GM18907 (cell line): ENCODE data around the gene BCO1.
A peak's percentile ranks its signal among the peaks of the same experiment; 100 is the strongest.

Experiments
- ATAC-seq: cut with Tn5 transposase; IDR thresholded peaks from one replicate; pipeline ENCODE4 v1.9.1; 2021; ENCODE audit warnings: mild to moderate bottlenecking, moderate library complexity; ENCODE audit not compliant: unreplicated experiment

BCO1 gene

DNA sequence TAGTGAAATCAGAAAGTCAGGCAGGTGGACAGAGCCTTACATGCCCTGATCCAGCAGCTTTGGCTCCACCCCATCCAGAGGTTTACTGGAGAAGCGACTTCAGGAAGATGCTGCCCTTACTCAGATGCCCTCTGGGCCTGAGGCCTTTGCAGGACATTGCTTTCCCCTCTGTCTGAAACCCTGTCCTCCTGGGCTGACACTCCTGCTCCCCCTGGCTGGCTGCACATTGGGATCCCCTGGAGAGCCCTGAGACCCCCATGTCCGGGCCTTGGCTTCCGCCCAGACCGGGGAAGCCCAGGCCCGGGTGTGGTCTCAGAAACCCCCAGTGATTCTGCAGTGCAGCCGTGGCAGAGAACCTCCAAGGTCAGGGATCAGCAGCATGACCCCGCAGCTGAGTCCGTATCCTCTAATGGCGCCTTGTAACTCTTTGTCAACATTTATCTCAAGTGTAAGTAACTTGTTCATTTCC lies 36.6 kb downstream of the BCO1 start:
- ATAC-seq, result no peak

DNA sequence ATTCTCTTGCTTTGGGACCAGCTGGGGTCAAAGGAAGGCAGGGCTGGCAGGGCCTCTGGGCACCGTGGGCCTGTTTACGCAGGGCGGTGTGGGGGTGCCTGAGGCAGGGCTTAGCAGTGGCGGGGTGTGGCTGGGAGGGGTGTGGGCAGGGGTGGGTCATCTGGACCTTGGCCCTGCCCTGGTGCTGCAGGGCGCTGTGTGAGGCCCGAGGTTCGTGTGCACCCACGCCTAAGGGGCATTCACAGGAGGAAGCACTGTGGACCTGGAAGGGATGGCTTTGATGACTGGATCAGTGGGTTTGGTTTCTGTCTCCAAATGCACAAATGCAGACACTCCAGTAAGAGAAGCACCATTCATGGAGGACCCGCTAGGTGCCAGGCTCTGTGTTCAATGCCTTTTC lies 37.3 kb downstream of the BCO1 start:
- ATAC-seq, result no peak

DNA sequence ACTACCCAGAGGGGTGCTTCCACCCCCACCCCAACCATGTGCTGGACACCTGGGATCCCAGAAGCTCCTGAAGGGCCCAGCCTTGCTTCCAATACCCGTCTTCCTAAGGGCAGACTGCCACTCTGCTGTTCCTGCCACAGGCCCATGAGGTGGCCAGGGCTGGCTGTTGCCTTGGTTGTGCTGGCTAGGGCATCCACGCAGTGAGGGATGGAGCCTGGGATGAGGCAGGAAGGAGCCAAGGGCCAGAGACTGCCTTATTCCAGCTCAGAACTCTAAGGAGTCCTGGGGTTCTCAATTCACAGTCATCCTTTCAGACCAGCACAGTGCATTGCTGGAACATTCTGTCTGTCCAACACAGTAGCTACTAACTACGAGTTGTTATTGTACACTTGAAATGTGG lies 37.8 kb downstream of the BCO1 start:
- ATAC-seq, result no peak

DNA sequence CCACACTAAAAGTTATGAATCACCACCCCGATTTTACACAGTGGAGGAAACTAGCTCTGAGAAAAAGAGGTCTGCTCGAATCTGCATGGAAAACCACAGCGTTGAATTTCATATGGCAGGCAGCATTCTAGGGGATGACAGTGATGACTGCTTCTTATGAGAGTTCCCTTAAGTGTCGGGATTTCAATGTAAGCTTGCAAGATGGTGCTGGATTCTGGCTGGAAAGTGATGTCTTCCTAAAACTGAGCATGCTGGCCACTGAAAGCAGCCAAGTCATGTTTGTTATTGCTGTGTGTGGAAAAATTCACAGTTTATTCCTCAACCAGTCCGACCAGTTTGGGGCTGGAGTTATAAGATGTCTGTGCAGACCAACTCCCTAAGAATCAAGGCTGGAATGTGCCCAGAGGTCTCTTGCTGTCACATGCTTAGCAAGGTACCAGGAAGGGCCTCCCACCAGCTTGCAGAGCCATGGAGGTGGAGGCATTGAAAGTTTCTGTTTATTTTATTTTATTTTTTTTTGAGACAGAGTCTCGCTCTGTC lies 39.1 kb downstream of the BCO1 start:
- no peak for ATAC-seq

DNA sequence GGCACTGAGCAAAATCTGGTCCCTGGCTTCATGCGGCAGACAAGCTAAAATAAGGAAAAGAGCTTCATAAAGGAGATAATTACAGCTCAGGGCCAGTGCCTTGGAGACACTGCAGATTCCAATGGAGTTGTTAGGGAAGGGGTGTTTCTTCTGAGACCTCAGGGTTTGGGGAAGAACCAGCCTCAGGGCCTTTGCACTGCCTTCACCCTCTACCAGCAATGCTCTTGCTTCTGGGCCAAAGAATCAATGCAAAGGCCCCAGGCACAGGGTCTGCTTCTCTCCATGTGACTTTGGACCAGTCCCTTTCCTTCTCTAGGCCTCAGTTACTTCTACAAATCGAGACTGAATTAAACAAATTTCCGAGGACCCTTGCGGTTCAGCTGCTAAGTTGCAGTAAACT lies 40.0 kb downstream of the BCO1 start:
- ATAC-seq, result no peak

DNA sequence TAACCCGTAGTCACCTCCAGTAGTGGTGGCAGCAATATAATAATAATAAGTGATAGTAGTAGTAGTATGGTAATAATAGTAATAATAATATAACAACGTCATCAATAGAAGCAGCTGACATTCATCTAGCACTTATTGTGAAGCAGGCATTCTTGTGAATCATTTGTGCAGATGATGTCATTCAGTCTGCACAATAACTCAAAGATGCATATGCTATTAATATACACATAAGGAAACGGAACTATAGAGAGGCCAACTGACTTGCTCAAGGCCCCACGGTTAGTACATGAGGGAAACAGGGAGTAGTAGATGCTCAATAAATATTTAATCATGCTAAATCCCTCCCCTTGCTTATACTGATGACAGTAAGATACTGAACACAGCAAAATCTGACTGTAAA lies 40.9 kb downstream of the BCO1 start:
- ATAC-seq, result no peak

DNA sequence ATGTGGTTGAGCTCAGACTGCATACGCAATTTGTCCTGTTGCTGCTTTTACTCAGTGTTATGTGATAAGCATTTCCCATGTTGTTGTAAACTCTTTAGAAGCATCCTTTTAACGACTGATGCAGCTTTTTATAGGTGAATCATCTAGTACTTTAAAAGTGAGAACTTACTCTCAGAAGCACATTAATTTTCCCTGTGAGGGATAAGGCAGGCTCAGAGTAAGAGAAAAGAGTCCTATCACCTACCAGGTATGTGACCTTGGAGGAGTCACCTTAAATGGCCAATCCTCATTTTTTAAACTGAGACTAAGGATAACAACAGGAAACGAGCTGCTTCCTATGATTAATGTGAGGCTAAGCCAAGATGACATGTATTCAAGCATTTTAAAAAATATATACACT lies 41.9 kb downstream of the BCO1 start:
- ATAC-seq, result no peak

DNA sequence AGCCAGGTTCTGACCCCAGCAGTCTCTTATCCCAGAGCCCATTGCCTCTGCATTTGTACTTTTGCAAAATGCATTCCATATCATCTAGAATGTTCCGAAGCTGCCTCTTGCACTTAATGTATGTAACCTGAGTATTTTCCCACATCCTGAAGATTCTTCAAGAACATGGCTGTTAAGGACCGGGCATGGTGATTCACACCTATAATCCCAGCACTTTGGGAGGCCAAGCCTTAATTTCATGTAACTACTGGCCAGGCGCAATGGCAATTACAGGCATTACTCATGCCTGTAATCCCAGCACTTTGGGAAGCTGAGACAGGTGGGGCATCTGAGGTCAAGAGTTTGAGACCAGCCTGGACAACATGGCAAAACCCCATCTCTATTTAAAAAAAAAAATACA lies 44.6 kb downstream of the BCO1 start:
- no peak for ATAC-seq

GRCh38 chr16:81284995-81285600 lies 46.6 kb downstream of the BCO1 start:
- no peak for ATAC-seq

- no peak for ATAC-seq
Observed at GRCh38 chr16:81286190-81286589, 47.7 kb downstream of the BCO1 start.

GRCh38 chr16:81291117-81291516 lies 52.6 kb downstream of the BCO1 start:
- no peak for ATAC-seq

DNA sequence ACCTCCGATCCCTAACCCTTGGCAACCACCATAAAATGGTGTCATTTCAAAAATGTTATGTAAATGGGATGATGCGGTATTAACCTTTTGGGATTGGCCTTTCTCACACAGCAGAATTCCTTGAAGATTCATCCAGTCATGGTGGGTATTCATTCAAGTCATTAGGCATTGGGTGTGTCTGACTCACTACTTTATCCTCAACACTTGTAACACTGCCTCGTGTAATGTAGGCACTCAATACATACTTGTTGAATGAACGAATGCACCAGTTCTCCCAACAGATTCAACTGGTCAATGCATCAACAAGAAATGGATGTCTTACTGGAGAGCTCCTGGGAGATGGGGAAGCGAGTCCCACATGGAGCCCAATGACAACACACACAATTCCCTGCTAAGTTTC lies 54.4 kb downstream of the BCO1 start:
- ATAC-seq, result no peak

- ATAC-seq, result no peak
Observed at GRCh38 chr16:81293909-81294802, 55.7 kb downstream of the BCO1 start.

DNA sequence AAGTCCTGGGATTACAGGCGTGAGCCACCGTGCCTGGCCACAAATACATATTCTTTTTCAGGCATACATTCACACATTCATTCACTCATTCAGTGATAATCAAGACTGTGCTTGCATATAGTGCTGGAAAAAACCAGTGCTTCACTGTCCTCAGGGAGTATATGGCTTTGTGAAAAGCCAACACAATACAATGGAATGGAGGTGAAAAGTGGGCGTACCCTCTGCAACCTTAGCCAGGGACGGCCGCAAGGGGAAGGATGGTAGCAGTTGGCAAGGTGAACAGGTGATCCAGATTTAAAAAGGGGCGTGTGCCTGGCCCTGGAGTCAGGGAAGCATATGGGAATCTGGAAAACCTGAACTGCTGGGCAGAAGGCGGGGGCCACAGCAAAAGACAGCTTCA lies 58.1 kb downstream of the BCO1 start:
- ATAC-seq, result no peak

DNA sequence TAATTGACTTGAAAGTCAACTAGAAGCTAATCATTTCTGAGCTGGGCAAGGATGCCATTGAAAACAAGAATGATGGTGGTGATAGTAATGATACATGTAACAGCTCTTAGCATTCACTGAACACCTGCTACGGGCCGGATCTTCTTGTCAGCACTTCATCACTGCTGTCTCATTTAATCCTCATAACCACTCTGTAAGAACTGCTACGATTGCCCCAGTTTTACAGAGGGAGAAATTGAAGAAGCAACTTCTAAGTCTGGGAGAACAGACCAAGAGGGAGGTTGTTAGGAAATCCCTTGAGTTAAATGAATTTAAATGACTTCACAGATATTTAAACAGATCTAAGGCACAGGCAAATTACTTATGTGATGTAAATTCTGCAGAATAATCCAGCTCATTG lies 69.3 kb downstream of the BCO1 start:
- no peak for ATAC-seq

DNA sequence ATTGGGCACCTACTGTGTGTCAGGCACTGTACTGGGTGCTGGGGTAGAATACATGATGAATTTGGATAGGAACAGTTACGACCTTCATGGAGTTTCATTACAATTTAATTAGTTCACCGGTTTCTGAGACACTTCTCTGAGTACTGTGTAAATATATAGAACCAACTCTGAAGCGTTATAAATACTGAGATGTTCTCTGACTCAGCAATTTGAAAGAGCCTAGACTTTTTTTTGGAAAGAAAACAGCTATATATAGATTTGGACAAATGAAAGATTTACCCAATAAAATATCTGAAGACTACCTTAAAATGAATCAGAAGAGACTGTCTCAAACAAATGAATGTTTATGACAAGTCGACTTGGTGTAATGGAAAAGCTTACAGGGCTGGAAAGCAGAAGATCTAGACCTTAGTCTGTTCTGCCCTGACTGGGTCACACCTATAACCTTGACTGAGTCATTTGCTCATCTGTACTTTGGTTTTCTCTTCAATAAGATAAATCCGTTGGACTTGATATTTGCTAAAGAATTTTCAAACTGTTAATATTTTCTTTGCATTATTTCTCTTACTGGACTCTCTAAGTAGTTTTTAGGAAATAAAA lies 71.7 kb downstream of the BCO1 start:
- no peak for ATAC-seq

DNA sequence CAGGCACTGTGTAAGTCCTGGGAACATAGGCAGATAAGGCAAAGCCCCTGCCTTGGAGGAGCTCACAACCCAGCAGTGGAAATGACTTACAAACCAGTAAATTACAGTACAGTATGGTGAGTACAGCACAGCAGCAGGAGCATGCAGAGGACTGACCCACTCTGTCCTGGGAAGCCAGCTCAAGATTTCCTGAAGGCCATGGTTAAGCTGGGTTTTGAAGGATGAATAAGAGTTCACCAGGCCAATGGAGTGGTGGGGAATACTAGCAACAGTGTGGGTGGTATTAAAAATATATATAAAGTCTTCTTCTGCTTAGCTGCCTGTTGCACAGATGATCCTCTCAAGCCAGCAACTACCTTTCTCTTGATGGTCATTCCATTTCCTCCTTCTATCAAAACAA lies 73.3 kb downstream of the BCO1 start:
- ATAC-seq, result no peak

DNA sequence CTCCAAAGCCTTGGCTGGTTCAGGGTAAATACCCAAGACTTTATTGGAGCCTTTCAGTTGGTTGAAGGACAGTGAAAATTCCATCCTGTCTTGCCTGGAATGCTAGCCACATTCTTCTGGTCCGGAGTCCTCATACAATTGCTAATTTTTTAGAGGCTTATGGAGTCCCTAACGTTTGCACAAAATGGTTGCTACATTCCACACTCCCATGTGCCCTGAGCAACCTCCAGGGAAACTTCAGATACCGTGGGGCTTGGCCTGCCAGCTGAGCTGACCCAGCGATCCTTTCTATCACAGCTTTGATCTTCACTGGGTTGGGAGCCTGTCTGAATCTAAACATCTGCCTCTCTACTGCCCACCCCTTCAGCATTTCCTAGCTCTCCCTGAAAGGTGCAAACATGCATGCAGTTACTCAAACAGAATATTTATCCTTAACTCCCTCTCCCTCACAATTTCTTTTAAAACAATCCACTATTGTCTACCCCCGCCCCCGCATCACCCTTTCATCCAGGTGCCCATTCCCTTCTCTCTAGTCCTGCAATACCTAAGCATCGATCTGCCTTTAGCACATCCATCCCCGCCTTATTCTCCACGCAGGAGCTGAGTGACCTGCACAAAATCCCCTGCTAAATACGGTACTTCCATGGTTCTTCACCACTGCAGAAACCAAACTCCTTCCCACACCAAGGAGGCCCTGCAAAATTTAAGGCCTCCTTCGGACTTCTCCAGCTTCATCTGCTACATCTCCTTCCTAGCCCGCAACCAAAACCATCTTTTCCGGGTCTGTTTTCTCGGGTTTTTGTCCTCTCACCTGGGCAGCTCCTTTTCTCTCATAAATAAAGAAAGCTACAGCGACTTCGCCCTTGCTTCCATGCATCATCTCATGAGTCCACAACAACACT lies 75.5 kb downstream of the BCO1 start:
- ATAC-seq, result no peak

- ATAC-seq, result peak; percentile 96
Observed at GRCh38 chr16:81314603-81315270, 76.2 kb downstream of the BCO1 start, which contains the start of gene GAN. TSS of gene GAN (plus strand) at chr16:81314962. CDS start at chr16:81315114, 152 bp downstream.
